Testis (tissue), 2 donors: ENCODE data around the gene CCSER1.

Experiments used
- POLR2A ChIP-seq: fragments of 450-650 bp; IDR thresholded peaks from one replicate; pipeline ENCODE4 v1.6.1; 2017; ENCODE audit warnings: antibody characterized with exemption, mild to moderate bottlenecking, moderate library complexity
- TF ChIP-seq, protein P1 (sequence below), 3 experiments: fragments of 450-650 bp in 2 of 3; fragments of 200-600 bp in 1 of 3; sonication (generic) in 1 of 3; IDR thresholded peaks; one replicate each; pipeline ENCODE4 v1.5.1; 2016 to 2019; ENCODE audit warnings: antibody characterized with exemption in 3 of 3, mild to moderate bottlenecking in 2 of 3, moderate library complexity in 1 of 3

GRCh38 chr4:90614371-90614770 is 487.2 kb downstream of the CCSER1 start:
- TF ChIP-seq, protein P1, sequence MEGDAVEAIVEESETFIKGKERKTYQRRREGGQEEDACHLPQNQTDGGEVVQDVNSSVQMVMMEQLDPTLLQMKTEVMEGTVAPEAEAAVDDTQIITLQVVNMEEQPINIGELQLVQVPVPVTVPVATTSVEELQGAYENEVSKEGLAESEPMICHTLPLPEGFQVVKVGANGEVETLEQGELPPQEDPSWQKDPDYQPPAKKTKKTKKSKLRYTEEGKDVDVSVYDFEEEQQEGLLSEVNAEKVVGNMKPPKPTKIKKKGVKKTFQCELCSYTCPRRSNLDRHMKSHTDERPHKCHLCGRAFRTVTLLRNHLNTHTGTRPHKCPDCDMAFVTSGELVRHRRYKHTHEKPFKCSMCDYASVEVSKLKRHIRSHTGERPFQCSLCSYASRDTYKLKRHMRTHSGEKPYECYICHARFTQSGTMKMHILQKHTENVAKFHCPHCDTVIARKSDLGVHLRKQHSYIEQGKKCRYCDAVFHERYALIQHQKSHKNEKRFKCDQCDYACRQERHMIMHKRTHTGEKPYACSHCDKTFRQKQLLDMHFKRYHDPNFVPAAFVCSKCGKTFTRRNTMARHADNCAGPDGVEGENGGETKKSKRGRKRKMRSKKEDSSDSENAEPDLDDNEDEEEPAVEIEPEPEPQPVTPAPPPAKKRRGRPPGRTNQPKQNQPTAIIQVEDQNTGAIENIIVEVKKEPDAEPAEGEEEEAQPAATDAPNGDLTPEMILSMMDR (IDR thresholded peaks at IDR 0.05) = no peak
- no peak for TF ChIP-seq POLR2A
